Stimulated activated CD8-positive, alpha-beta memory T cell treated with anti-CD3 and anti-CD28 coated beads, Interleukin-7, amount 100 ng/mL, for 48 hours (primary cell): Measurements from ENCODE around the gene FXYD5.
"Not testable (repeated sequence)": the region's sequence is repeated elsewhere in the genome, so short reads cannot be mapped to it uniquely, and the experiment has no call there.

ENCODE experiments used
- DNase-seq, 2 donors: peaks; one replicate each; pipeline ENCODE4 v3.0.0-alpha.2; 2020; ENCODE audit warnings: low read depth in 1 of 2; ENCODE audit errors: extremely low read depth in 1 of 2

Gene FXYD5

DNA sequence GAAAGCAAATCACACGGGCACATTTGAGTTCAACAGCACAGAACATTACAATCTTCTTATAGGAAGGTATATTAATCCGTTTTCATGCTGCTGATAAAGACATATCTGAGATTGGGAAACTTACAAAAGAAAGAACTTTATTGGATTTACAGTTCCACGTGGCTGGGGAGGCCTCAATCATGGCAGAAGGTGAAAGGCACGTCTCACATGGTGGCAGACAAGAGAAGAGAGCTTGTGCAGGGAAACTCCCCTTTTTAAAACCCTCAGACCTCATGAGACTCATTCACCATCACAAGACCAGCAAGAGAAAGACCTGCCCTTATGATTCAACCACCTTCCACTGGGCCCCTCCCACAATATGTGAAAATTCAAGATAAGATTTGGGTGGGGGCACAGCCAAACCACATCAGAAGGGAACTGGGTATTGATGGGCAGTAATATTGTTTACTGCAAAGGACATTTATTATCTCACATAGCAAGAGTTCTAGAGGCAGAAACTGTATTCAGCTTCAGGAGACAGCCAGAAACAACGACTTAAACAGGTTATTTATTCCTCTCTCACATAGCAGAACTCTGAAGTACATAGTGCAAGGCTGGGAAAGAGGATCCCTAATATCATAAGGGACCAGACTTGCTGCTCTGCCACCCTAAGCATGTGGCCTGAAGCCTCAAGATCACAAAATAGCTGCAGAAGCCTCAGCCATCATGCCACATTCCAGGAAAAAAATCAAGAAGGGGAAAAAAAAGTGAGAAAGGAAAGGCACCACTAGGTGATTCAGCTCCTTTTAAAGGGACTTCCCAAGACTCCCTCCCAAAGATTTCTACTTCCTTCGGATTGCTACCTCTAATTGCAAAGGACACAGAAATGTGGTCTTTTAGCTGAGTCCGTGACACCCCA lies 23.1 kb downstream of the FXYD5 start:
- DNase-seq = no peak

DNA sequence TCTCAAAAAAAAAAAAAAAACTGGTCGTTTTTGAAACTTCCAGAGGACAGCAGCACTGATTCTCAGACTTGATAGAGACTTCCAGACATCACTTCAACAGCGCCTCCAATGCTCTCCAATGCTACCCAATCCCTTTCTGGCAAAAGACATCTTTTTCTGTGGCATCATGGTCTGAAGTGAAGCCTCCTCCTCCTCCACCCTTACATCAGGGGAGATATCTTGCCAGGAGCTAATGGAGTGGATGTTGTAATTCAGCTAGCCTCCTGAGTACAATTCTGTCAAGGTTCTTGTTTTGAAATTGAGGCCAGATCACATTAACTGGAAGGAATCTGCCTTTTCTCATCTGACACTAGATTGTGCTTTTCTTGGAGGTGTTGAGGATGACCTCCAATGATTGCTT lies 24.2 kb downstream of the FXYD5 start:
- DNase-seq = no peak

GRCh38 chr19:35179830-35180229 lies 25.3 kb downstream of the FXYD5 start:
- DNase-seq = no peak

DNA sequence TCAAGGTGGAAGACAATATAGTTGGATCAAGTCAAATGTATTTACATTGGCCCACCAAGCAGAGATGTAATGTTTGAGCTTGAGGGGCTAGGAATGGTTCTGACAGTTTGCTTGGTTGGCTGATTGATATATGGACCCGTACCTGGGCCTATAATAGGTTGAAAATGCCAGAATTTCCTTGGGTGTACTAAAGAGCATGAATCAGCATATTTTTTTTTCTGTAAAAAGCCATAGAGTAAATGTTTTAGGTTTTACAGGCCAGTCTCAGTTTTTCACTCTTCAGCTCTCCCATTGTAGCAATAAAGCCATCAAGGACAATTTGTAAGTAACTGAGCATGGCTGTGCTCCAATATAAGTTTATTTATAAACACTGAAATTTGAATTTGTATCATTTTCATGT lies 26.9 kb downstream of the FXYD5 start:
- no peak for DNase-seq

- no peak for DNase-seq
Observed at GRCh38 chr19:35184267-35184666, 29.7 kb downstream of the FXYD5 start.

GRCh38 chr19:35184884-35185283 lies 30.3 kb downstream of the FXYD5 start:
- DNase-seq = no peak

GRCh38 chr19:35194012-35194984 lies 39.8 kb downstream of the FXYD5 start:
- no peak for DNase-seq

- DNase-seq = no peak
Observed at GRCh38 chr19:35195830-35196229, 41.3 kb downstream of the FXYD5 start.

GRCh38 chr19:35196861-35197260 lies 42.3 kb downstream of the FXYD5 start:
- DNase-seq = not testable (repeated sequence)

GRCh38 chr19:35199481-35199880 lies 44.9 kb downstream of the FXYD5 start:
- DNase-seq = no peak

- DNase-seq = no peak
Observed at GRCh38 chr19:35202722-35203688, 48.5 kb downstream of the FXYD5 start.

- no peak for DNase-seq
Observed at GRCh38 chr19:35204799-35205732, 50.5 kb downstream of the FXYD5 start.

DNA sequence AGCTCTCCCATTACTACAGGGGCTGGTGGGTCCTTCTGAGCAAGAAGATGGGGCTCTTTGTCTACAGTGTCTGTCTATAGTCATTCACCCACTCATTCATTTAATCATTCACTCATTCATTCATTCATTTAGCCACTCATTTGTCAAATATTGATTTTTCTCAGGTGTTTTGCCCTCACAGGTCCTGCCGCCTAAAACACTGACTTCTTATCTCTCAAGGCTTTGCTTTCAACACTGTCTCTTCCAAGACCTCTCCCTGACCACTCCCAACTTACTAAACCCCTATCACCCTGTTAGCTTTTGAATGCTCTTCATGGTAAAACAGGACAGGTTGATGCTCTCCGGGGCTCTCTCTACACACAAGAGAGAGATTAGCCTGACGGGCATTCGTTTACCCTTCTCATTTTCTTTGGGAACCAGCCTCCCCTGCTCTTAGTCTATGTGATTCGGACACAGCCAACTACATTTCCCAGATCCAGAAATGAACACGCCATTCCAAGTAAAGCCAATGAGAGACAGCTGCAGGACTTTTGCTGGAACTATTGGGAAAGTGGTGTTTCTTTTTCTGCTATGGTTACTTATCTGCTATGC lies 51.3 kb downstream of the FXYD5 start:
- no peak for DNase-seq

- no peak for DNase-seq
Observed at GRCh38 chr19:35206379-35206778, 51.8 kb downstream of the FXYD5 start.

GRCh38 chr19:35206855-35207254 lies 52.3 kb downstream of the FXYD5 start:
- DNase-seq = no peak

DNA sequence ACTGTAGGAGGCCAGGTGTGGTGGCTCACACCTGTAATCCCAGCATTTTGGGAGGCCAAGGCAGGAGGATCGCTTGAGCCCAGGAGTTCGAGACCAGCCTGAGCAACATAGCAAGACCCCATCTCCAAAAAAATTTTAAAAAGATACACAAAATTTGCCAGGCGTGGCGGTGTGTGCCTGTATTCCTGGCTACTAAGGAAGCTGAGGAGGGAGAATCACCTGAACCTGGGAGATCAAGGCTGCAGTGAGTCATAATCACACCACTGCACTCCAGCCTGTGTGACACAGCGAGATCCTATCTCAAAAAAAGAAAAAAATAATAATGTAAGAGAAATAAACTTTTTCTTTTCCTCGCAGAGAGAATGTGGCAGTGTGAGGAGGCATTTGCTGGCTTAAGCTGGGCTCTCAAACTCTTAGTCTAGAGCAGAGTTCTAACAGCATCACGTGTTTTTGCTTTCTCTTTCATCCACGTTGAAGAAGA lies 52.9 kb downstream of the FXYD5 start:
- no peak for DNase-seq

- no peak for DNase-seq
Observed at GRCh38 chr19:35208121-35208520, 53.6 kb downstream of the FXYD5 start.

DNA sequence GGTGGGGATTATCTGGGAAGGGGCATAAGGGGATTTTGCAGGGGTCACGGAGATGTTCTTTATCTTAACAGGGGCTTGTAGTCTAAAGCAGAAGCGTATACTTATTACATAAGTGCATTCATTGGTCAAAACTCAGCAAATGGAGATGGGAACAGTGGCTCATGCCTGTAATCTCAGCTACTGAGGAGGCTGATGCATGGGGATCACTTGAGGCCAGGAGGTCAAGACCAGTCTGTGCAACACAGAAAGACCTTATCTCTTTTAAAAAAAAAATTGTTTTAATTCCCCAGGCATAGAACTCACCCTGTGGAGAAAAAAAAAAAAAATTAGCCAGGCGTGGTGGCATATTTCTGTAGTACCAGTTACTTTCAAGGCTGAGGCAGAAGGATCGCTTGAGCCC lies 55.1 kb downstream of the FXYD5 start:
- DNase-seq = no peak
